ENCODE measurements around the gene LMNB1. TPM values are rescaled to one million over a fixed set of nuclear protein-coding genes. Genes with fewer than 3 reads are reported as not detected.

Gene LMNB1
- total RNA-seq, 1 donor from 2014 or later, result 61.1 TPM

Other genes starting within 250 kb of the LMNB1 start
- 20.4 and 40.2 TPM in 2 replicates for gene ALDH7A1, start 181.9 kb upstream of the LMNB1 start, total RNA-seq
- 21.6 and 26.6 TPM in 2 replicates for gene PHAX, start 176.2 kb upstream of the LMNB1 start, total RNA-seq

Data from dermis microvascular lymphatic vessel endothelial cell (primary cell).